Measurements from ENCODE around the gene ZNF44. TPM values are rescaled to one million over a fixed set of nuclear protein-coding genes. Genes with fewer than 3 reads are reported as not detected.

The ZNF44 gene
- total RNA-seq, 1 donor from 2014 or later: 27.6 TPM

DNA sequence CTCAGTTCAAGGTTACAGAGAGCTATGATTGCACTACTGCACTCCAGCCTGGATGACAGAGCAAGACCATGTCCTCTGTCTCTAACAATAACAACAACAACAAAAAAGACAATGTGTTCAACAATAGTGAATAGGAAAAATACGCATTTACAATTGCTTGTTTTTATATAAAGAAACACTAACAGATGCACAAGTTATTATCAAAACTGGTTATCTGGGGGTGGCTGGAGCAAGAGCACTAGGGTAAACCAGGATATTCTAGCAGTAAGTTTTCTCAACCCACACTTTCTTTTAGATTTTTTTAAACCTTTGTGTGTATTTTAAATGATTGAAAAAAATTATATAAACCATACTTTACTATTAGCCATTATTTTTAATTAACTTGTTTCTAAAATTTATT, 33.1 kb downstream of the ZNF44 start:
- DNase-seq (ENCODE audit: low read depth): no peak

DNA sequence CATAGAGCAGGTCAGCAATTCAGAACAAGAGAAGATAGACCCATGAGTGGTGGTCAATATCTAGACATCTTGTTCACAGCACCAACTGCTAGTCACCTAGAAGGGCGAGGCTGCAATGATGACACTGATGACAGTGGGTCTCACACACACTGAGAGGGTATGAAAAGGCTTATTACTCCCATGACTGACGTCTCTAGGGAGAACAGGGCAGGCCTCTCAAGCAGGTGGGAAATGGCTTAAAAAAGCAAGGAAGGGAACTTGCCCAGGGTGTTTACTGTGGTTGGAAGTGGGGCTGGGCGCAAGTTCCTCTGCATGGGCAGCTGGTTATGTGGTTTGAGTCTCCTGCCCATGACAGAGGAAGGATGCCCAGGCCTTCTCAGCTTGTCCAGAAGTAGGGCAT, 33.8 kb downstream of the ZNF44 start:
- DNase-seq (ENCODE audit: low read depth): no peak

DNA sequence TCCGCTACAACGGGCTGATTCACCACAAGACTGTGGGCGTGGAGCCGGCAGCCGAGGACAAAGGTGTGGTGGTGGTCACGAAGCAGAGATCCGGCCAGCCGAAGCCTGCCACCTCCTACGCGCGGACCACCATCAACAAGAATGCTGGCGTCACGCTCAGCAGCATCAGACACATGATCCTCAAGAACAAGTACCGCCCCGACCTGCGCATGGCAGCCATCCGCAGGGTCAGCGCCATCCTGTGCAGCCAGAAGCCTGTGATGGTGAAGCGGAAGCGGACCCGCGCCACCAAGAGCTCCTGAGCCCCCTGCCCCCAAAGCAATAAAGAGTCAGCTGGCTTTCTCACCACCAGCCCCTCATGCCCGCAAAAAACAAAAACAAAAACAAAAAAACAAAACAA, 34.4 kb downstream of the ZNF44 start:
- no peak for DNase-seq (ENCODE audit: low read depth)

DNA sequence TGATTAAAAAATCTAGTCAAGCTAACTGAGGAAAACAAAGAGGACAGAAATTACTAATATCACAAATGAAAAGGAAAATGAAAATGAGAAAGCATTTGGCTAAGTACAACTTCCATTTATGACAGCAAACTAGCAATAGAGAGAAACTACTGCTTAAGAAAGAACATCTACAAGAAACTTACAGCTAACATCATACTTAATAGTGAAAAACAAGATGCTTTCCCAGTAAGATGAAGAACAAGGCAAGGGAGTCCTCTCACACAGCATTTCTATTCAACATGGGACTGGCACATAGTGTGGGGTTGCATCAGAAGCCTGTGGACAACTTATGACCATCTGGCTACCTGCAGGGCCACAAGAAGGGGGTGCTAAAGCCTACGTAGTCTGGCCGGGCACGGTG, 39.3 kb downstream of the ZNF44 start:
- no peak for DNase-seq (ENCODE audit: low read depth)

DNA sequence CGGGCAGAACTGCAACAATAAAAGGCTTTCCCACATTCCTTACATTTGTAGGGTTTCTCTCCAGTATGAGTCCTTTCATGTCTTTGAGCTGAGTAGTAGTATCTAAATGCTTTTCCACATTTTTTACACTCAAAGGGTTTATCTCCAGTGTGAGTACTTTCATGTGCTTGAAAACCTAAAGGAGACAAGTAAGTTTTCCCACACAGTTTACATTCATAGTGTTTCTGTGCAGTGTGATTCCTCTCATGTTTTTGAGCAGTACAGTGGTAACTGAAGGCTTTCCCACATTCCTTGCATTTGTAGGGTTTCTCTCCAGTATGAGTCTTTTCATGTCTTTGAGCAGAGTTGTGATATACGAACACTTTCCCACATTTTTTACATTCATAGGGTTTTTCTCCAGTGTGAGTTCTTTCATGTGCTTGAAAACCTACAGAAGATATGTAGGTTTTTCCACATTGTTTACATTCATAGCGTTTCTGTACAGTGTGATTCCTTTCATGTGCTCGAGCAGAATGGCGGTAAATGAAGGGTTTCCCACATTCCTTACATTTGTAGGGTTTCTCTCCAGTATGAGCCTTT, 47.0 kb downstream of the ZNF44 start:
- no peak for DNase-seq (ENCODE audit: low read depth)

- no peak for DNase-seq (ENCODE audit: low read depth)
These were observed 50.3 kb downstream of the ZNF44 start for GRCh38 chr19:12244370-12244769.

DNA sequence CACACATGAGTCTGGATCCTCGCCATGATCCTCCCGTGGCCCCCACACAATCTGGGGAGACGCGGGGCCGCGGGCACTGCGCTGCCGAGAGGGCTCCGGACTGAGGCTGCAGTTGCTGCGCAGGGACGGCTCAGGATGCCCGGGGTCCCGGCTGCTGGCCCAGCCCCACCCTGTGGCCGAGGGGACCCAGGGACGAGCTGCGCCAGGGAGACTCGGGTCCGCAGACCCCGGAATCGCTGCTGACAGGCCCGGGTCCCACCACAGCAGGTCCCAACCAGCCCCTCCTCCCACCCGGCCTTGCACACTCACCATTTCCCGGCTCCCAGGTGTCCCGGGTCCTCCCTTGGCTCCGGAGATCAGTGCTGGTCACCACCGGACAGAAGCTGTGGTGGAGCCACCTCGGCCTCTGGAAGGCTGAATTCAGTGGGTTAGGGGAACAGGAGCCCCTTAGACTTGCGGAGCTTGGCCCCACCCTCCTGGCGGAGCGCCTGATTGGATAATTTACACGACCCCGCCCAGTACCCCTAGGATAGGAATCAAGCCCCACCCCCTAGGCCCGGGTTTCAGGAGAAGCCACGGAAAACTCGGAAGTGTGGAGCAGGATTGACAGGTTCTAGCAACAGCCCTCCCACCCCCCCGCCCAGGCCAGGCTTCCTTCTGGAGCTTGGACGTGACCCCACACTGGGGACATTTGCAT, 57.4 kb downstream of the ZNF44 start:
- no peak for DNase-seq (ENCODE audit: low read depth)

GRCh38 chr19:12232961-12233360, 61.7 kb downstream of the ZNF44 start:
- DNase-seq (ENCODE audit: low read depth): no peak

DNA sequence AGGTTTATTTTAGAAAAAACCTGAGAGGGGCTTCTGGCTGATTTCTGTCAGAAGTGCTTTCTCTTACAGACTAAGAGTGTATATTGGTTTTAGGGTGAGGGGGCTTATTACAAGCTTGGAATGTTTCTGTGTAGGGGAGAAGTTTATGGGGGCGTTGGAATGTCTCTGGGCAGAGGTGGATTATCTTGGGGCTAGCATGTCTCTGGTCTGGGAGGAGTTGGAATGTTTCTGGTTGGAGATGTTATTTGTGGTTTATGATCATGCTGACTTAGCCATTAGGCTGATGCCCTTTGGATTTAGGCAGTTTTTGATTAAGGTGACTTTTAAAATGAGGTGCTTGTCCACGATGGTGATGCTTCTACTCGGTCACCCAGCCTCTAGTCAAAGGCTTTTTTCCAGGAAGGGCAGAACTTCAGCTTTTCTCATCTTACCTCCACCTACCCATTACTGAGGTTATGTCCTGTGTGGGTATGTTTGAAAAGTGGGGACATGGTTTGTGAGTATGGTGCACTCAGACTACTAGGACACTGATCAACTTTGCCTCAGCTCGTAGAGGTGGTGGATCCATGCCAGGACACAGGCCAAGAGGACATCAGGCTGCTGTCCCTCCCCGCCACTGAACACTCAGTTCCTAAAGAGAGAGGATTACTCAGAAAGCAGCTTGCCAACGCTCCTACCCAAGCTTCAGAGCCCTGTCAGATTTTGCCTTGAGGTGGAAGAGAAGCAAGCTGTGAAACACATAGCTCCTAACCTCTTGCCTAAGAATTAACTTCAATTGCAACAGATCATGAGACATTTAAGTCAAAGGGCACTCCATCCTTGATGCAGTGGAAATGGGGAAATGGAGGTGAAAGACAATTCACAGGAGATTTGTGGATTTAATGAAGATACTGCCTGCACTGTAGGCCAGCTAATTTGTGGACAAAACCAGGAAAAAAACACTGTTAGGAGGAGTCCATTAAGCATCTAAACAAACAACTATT, 63.6 kb downstream of the ZNF44 start:
- DNase-seq (ENCODE audit: low read depth): no peak

- no peak for DNase-seq (ENCODE audit: low read depth)
These were observed 64.7 kb downstream of the ZNF44 start for GRCh38 chr19:12229990-12230389.

DNA sequence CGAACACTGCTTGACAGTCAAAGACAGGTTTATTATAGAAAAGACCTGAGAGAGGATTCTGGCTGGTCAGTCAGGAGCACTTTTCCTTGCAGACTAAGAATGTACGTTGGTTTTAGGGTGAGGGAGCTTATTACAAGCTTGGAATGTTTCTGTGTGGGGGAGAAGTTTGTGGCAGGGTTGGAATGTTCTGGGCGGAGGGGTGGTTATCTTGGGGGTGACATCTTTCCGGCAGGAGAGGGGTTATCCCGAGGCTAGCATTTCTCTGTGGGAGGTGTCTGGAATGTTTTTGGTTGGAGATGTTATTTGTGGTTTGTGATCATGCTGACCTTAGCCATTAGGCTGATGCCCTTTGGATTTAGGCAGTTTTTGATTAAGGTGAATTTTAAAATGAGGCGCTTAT, 70.0 kb downstream of the ZNF44 start:
- DNase-seq (ENCODE audit: low read depth): no peak

- peak; percentile 60 for DNase-seq (ENCODE audit: low read depth)
These were observed 71.6 kb downstream of the ZNF44 start for GRCh38 chr19:12222980-12223630.

Other genes starting within 250 kb of the ZNF44 start
- 0.17 and 1.0 TPM in 2 replicates for gene ZNF878, start 241.9 kb downstream of the ZNF44 start, total RNA-seq
- 3.1 and 11.7 TPM in 2 replicates for gene ZNF844, start 230.2 kb downstream of the ZNF44 start, total RNA-seq
- 8.2 and 16.3 TPM in 2 replicates for gene ZNF20, start 154.5 kb downstream of the ZNF44 start, total RNA-seq
- 7.8 and 17.4 TPM in 2 replicates for gene ZNF625, start 138.1 kb downstream of the ZNF44 start, total RNA-seq
- 5.9 and 16.1 TPM in 2 replicates for gene ZNF136, start 131.8 kb downstream of the ZNF44 start, total RNA-seq
- 5.4 and 12.8 TPM in 2 replicates for gene ZNF563, start 38.8 kb upstream of the ZNF44 start, total RNA-seq
- gene ZNF442, start 70.8 kb upstream of the ZNF44 start, total RNA-seq: 4.2 and 8.8 TPM in 2 replicates
- 11.7 and 12.3 TPM in 2 replicates for gene ZNF799, start 106.4 kb upstream of the ZNF44 start, total RNA-seq
- gene ZNF443, start 146.1 kb upstream of the ZNF44 start, total RNA-seq: 10.8 and 12.7 TPM in 2 replicates
- 5.2 and 8.1 TPM in 2 replicates for gene ZNF709, start 189.9 kb upstream of the ZNF44 start, total RNA-seq